Activated T-cell treated with anti-CD3 and anti-CD28 coated beads, Interleukin-2, amount 50 U/mL, for 24 hours (primary cell): ENCODE data around the gene HDLBP.

Experiments used
- DNase-seq: peaks from one replicate; pipeline ENCODE4 v3.0.0-alpha.2; 2020
- H3K27ac Mint-ChIP-seq: 2 replicates; pipeline ENCODE4 v1.8.0; 2020; ENCODE audit warnings: mild to moderate bottlenecking, mixed read lengths
- H3K27me3 Mint-ChIP-seq: 2 replicates; pipeline ENCODE4 v1.8.0; 2020; ENCODE audit warnings: mixed read lengths
- H3K36me3 Mint-ChIP-seq: 2 replicates; pipeline ENCODE4 v1.8.0; 2020; ENCODE audit warnings: low read depth, mixed read lengths
- H3K4me1 Mint-ChIP-seq: 2 replicates; pipeline ENCODE4 v1.8.0; 2020; ENCODE audit warnings: low read depth, mixed read lengths
- H3K4me3 Mint-ChIP-seq: 2 replicates; pipeline ENCODE4 v1.8.0; 2020; ENCODE audit warnings: mild to moderate bottlenecking, moderate library complexity, mixed read lengths
- H3K9me3 Mint-ChIP-seq: 2 replicates; pipeline ENCODE4 v1.8.0; 2020; ENCODE audit warnings: mixed read lengths

Gene HDLBP

DNA sequence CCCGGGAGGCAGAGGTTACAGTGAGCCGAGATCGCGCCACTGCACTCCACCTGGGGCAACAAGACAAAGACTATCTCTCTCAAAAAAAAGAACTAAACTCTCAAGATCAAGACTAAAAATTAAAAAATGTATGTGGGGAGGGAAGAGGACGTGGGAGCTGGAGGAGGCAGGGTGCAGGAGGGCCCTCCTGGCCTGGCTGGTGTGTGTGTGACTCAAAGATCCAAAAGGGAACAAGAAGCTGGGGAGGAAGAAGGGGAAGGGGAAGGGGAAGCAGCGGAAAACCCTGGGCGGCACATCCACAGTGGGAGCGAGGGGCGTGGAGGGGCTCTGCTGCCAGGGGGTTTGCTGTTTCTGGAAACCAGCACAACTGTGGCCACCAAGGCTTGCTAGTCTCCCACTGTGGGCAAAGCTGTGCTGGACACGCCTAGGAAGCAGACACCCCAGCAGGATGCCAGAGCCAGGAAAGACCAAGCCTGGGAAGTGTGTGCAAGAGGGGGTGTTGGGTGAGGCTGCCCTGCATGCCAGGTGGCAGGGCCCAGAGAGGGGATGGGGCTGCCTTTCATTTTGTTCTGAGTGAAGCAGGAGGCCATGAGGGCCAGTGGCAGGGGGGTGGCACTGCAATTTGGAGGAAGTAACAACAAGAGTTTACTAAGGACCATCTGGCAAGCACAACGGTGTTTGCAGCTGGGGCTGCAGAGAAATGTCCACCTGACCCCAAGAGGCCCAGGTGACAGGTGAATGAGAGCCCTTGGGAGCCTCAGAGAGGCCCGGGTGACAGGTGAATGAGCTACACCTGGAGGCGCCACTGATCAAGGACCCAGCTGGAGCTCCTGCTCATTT lies 82.5 kb downstream of the HDLBP start:
- Mint-ChIP-seq H3K4me1 (no peaks in the 10 kb centered on the region), H3K36me3 (peaks cover 98% of the 10 kb centered on the region), H3K27me3 (no peaks in the 10 kb centered on the region), H3K27ac (peak overlapping the region; percentile 34), H3K9me3 (no peaks in the 10 kb centered on the region), H3K4me3 (no peak overlapping the region)
- no peak for DNase-seq

DNA sequence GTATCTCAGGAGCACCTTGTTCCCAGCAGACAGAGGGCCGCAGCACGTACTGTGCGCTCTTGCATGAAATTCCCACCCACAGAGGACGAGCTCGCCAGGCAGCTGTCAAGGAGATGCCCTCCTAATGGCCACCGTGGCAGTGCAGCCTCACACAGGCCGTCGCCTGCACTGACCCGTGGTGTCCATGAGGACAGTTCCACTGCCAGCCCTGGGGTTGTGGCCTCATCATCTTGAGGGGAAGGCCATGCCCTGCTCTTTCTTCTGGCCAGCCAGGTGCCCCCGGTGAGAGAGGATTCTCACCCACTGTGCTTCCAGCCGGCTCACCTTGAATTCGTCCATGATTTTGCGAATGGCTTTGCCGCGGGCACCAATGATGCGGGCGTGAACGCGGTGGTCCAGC lies 85.0 kb downstream of the HDLBP start:
- no peak for DNase-seq
- Mint-ChIP-seq H3K36me3 (peaks cover 96% of the 10 kb centered on the region), H3K27ac (no peak overlapping the region), H3K9me3 (no peaks in the 10 kb centered on the region), H3K27me3 (no peaks in the 10 kb centered on the region), H3K4me1 (no peaks in the 10 kb centered on the region), H3K4me3 (no peak overlapping the region)

DNA sequence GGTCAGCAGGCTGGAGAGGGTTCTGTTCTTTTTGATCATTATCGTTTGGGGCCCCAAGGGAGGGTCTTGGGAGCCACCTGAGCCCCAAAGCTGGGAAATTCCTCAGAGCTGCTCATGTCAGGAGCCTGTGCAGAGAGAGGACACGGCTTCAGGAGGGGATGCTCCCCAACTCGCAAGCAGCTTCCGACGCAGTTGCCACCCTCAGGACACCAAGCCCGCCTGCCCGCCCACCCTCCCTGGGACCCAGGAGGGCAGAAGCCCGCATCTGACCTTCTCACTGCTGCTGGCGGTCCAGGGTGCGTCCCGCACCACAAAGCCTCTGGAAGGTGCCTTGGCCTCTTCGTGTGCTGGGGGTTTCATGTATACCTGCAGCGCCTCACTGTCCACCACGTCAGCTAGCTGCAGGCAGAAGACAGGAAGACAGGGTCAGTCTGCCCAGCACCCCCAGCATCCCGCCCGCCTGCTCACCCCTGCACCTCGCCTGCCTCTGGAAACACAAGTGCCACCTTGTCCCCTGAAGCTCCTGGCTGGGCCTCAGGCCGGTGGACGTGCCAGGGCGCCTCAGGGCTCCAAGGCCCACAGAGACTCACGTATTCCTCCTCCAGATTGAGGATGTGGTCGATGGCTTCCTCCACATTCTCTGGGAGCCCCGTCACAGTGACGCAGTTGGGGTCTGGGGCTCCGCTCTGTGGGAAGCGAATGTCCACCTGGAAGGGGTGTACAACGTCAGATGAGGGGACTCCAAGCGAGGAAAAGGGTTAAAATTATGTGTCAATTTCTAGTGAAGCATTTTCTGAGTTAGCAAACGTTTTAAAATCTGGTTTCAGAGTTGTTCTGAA lies 85.7 kb downstream of the HDLBP start:
- H3K4me3 Mint-ChIP-seq = no peak overlapping the region
- no peak for DNase-seq
- H3K27ac Mint-ChIP-seq = no peak overlapping the region
- H3K27me3 Mint-ChIP-seq = no peaks in the 10 kb centered on the region
- H3K4me1 Mint-ChIP-seq = no peaks in the 10 kb centered on the region
- peaks cover 91% of the 10 kb centered on the region for H3K36me3 Mint-ChIP-seq
- no peaks in the 10 kb centered on the region for H3K9me3 Mint-ChIP-seq

DNA sequence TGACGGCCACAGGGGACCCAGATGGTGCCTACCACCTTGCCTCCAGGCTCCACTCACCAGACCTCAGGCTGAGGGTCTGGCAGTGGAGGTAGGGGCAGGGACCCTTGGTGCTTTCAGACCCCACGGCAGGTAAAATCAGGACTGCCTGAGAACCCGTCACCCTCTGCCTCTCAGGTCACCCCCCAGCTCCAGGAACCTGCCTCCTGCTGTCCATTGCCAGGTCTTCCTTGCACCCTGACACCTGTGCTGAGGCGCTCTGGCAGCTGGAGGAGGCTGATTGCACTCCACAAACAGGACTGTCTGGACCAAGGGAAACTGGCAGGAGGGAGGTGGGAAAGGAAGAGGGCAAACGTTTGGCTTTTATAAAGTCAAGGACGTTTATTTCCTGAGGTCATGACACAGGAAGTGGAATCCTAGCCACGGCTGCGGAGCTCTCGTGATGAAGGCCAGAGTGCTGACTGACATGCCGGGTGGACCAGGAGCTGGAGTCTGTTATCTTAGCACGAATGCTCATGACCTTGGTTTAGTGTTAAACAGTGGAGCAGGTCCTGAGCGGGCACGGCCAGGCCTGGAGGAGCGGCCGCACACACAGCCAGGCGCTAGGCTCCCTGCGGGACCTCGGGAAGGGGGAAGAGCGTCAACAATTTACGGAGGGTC lies 86.5 kb downstream of the HDLBP start:
- H3K9me3 Mint-ChIP-seq = no peaks in the 10 kb centered on the region
- H3K27me3 Mint-ChIP-seq = no peaks in the 10 kb centered on the region
- no peak overlapping the region for H3K4me3 Mint-ChIP-seq
- no peak overlapping the region for H3K27ac Mint-ChIP-seq
- no peak for DNase-seq
- peaks cover 4% of the 10 kb centered on the region for H3K4me1 Mint-ChIP-seq
- peaks cover 83% of the 10 kb centered on the region for H3K36me3 Mint-ChIP-seq

DNA sequence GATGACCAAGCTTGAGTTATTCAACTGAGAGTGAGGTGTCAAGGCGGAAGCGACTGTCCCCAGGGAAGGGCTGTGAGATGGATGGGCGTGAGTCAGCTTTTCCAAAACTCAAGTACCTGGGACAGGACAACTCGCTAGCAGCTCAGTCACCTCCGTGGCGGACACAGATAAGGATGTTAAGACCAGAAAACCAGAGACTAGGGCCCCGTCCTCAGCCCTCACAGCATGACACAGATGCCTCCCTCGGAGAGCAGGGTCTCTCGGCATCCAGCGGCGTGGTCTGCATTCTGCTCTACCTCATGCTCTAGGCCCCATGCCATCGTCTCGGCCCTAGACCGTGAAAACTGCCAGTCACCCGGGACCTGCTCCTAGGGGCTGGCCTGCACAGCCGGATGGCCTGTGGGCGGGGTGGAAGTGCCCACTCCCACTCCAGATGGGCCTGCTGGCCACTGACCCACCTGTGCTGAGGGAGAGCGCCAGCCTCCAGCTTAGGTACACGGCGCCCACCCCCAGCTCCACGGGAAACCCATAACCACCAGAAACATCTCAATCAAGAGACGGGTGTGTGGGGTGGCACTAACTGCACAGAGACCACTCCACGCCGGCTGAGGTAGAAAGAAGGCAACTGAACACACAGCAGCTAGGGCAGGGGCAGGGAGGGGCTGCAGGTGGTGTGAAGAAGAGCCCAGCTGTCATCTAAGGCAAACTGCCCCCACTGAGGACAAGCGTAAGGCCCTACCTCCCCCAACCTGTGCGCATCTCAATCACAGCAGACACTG lies 87.2 kb downstream of the HDLBP start:
- peak overlapping the region; percentile 8 for H3K27ac Mint-ChIP-seq
- no peak for DNase-seq
- H3K9me3 Mint-ChIP-seq = no peaks in the 10 kb centered on the region
- H3K4me3 Mint-ChIP-seq = no peak overlapping the region
- no peaks in the 10 kb centered on the region for H3K27me3 Mint-ChIP-seq
- H3K36me3 Mint-ChIP-seq = peaks cover 76% of the 10 kb centered on the region
- peaks cover 8% of the 10 kb centered on the region for H3K4me1 Mint-ChIP-seq

DNA sequence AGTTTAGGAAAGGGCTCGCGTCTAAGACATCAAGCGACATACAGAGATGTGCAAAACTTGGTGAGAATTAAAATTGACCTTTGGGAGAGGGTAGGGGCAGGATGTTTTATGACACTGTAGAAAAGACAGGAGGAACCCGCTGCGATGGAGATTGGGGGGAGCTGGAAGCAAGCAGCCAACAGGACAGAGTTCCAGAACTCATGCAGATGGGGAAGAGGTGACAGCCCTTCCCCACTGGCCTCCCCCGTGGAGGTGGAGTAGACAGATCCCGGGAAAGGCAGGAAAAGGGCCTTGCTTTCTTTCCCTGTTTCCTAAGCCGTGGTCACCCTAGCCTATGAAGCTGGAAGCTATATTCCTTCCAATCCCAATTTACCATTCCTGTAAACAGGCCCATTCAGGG lies 87.9 kb downstream of the HDLBP start:
- H3K4me1 Mint-ChIP-seq = peaks cover 9% of the 10 kb centered on the region
- no peaks in the 10 kb centered on the region for H3K27me3 Mint-ChIP-seq
- no peaks in the 10 kb centered on the region for H3K9me3 Mint-ChIP-seq
- DNase-seq = no peak
- peaks cover 69% of the 10 kb centered on the region for H3K36me3 Mint-ChIP-seq
- H3K27ac Mint-ChIP-seq = peak overlapping the region; percentile 8
- no peak overlapping the region for H3K4me3 Mint-ChIP-seq

DNA sequence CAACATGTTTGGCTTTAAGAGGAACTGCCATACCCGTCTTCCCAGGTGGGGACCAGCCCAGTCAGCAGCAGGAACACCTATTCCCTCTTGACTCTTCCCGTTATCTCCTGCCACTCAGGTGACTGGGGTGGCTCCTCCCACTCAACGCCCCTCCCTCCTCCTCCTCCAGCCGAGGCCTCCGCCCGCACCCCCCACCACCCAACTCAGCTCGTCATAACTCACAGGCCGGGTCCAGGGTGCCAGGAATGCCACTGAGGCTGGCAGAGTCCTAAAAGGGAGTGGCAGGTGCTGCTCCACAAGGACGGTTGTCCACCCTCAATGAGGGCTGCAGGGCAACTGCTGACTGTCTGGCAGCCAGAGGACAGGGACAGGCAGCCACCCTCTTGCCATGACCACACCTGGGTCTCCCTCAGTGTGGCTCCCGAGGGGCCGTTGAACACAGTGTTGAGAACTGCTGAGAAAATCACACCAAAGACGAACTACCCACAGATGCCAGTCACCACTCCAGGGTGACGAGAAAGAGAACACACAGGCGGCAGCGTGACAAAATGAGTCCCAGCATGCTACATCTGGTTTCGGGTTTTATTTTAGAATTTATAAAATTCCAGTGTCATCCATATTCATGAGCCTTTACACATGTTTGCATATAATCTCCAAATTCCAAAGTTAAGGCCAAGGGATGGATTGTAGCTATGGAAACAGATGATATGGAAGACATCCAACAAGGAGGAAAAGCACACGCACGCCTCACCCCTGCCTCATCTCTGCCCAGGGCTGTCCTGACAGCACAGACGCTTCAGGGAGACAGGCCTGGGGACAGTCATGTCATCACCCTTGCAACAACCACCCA lies 88.5 kb downstream of the HDLBP start:
- DNase-seq = no peak
- H3K36me3 Mint-ChIP-seq = peaks cover 63% of the 10 kb centered on the region
- no peaks in the 10 kb centered on the region for H3K9me3 Mint-ChIP-seq
- H3K27me3 Mint-ChIP-seq = no peaks in the 10 kb centered on the region
- peaks cover 9% of the 10 kb centered on the region for H3K4me1 Mint-ChIP-seq
- H3K27ac Mint-ChIP-seq = no peak overlapping the region
- H3K4me3 Mint-ChIP-seq = no peak overlapping the region

DNA sequence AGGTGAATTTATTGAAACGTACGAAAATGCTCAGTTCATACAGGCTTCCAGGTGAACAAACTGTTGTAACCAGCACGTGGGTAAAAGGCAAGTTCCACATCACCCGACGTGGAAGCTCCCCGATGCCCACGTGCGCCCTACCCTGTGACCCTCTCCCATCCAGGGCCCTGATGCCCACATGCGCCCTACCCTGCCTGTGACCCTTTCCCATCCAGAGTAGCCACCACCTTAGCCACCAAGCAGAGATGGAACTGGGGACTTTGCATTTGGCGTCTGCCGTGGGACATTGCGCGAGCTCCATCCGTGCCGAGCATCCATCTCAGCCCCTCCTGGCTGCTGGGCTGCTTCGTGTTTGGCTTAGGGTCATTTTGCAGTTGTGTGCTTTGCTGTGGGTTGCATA lies 89.5 kb downstream of the HDLBP start:
- H3K27ac Mint-ChIP-seq = no peak overlapping the region
- H3K27me3 Mint-ChIP-seq = no peaks in the 10 kb centered on the region
- H3K4me3 Mint-ChIP-seq = no peak overlapping the region
- no peaks in the 10 kb centered on the region for H3K9me3 Mint-ChIP-seq
- no peak for DNase-seq
- H3K4me1 Mint-ChIP-seq = peaks cover 9% of the 10 kb centered on the region
- H3K36me3 Mint-ChIP-seq = peaks cover 53% of the 10 kb centered on the region

DNA sequence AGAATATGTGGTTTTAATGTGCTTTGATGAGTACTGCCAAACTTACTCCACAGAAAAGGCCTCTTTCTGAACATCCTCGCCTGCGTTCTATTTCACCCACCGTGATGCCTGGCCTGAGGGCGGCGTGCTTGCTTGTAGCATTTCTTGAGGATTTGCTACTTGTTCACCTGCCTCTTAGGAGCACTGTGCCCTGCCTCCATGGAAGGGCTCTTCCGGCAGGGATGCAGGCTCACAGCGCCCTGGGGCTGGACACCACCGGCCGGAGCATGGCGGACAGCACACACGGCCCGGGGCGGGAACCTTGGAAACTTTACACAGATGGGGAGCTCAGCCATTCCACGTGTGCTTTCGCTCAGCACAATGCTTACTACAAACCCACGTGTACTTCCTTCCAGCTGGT lies 89.9 kb downstream of the HDLBP start:
- Mint-ChIP-seq H3K36me3 (peaks cover 49% of the 10 kb centered on the region), H3K9me3 (no peaks in the 10 kb centered on the region), H3K27me3 (no peaks in the 10 kb centered on the region), H3K27ac (no peak overlapping the region), H3K4me1 (peaks cover 9% of the 10 kb centered on the region), H3K4me3 (no peak overlapping the region)
- DNase-seq = no peak

DNA sequence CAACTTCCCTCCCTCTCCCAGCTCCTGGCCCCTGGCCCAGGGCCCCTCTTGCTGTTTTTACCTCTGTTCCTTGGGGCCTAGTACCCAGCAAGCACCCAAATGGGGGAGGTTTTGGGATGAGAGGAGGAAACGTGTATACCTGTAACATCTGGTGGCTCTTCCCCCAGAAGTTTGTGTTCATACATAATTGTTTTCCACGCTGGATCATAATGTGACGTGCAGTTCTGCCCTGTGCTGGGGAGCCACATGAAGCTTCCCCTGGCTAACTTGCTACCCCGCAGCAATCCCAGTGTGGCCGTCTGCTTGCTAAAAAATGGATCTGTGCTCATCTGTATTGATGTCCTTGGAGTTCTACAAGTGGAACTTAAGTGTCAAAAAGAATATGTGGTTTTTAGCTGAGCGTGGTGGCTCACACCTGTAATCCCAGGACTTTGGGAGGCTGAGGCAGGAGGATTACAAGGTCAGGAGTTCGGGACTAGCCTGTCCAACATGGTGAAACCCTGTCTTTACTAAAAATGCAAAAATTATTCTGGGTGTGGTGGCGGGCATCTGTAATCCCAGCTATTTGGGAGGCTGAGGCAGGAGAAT lies 90.5 kb downstream of the HDLBP start:
- Mint-ChIP-seq H3K27ac (peak overlapping the region; percentile 52), H3K27me3 (peaks cover 2% of the 10 kb centered on the region), H3K36me3 (peaks cover 43% of the 10 kb centered on the region), H3K4me1 (peaks cover 9% of the 10 kb centered on the region), H3K4me3 (no peak overlapping the region), H3K9me3 (no peaks in the 10 kb centered on the region)
- no peak for DNase-seq

DNA sequence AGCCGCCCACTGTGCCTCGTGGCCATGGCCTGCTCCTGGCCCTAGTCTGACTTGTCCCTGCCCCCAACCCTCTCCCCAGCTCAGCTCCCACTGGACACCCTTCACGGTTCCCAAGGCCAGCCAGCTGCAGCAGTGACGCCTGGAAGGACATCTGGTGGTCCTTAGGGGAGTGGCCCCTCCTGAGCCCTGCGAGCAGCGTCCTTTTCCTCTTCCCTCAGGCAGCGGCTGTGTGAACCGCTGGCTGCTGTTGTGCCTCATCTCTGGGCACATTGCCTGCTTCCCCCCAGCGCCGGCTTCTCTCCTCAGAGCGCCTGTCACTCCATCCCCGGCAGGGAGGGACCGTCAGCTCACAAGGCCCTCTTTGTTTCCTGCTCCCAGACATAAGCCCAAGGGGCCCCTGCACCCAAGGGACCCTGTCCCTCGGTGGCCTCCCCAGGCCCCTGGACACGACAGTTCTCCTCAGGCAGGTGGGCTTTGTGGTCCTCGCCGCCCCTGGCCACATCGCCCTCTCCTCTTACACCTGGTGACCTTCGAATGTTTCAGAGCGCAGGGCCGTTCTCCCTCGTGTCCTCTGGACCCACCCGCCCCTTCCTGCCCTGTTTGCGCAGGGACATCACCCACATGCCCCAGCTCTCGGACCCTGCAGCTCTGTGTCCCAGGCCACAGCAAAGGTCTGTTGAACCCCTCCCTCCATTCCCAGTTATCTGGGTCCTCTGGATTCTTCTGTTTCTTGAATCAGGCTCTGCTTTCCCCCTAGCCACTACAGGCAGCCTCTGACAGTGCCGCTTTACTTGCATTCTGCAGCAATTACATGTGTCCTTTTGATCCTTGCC lies 91.2 kb downstream of the HDLBP start:
- Mint-ChIP-seq H3K4me3 (no peak overlapping the region), H3K4me1 (peaks cover 11% of the 10 kb centered on the region), H3K27ac (peak overlapping the region; percentile 52), H3K9me3 (no peaks in the 10 kb centered on the region), H3K27me3 (peaks cover 5% of the 10 kb centered on the region), H3K36me3 (peaks cover 37% of the 10 kb centered on the region)
- no peak for DNase-seq

DNA sequence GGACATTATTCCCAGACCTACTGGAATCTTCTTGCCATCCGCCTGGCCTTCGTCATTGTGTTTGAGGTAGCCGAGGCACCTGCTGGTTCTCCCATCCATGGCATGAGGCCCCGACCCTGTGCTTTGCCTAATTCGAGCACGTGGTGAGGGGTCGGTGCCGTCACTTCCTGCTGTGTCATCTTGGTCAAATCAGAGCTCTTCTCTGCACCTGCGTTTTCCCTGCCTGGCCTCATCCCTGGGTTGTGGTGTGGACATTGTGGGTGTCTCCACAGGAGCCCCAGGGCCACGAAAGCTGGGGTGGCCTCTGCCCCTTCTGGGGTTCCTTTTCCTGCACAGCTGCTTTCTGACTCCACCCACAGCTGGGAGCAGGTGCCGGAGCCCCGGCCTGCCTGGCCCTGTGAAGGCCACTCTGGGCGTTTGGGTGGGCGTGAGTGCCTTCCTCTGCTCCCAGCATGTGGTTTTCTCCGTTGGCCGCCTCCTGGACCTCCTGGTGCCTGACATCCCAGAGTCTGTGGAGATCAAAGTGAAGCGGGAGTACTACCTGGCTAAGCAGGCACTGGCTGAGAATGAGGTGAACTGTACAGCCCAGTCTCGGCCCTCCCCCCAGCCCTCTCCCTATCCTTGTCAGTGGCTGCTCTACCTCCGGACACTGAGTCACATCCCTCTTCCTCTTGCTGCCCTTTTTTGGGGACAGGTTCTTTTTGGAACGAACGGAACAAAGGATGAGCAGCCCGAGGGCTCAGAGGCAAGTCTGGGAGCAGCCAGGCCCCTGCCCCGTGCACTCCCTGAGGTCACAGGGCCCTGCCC lies 92.1 kb downstream of the HDLBP start:
- Mint-ChIP-seq H3K36me3 (peaks cover 29% of the 10 kb centered on the region), H3K4me3 (no peak overlapping the region), H3K27me3 (peaks cover 14% of the 10 kb centered on the region), H3K27ac (peak overlapping the region; percentile 5), H3K4me1 (peaks cover 20% of the 10 kb centered on the region), H3K9me3 (no peaks in the 10 kb centered on the region)
- DNase-seq = no peak
